ENCODE data around the gene SERTAD3. TPM values are rescaled to one million over a fixed set of nuclear protein-coding genes. Genes with fewer than 3 reads are reported as not detected.

Gene SERTAD3
- polyA plus RNA-seq, 2 of the 4 experiments (the other 2 are of a cell fraction), result 39.7 to 40.2 TPM

DNA sequence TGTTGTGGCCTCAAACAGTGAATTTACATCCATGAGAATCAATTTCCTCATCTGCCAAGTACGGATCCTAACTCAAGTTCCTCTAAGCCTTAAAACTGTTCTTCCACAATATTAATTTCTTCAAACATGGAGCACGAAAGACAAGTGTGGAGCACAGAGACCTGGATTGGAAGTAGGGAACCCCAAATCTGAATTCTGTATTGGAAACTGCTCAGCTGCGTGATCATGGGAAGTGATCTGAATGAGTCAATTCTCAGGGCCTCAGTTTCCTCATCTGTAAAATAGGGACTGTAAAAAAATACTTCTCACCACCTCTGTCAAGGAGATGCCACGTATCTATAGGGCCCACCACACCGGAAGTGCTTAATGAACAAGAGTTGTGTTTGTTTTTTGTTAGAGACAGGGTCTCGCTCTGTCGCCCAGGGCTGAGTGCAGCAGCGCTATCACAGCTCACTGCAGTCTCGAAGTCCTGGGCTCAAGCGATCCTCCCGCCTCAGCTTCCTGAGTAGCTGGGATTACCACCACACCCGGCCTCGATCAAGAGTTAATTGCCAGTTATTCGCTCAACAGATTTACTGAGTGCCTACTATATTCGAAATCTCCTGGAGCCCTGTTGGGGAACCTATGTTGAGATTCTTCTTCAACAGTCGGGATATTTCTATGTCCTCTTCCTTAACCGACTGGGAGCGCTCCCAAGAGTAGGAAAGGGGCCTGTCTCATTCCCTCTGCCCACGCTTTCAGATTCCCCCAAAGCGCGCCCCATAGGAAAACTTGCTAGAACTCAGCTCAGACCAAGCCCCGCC is 1.6 kb downstream of the SERTAD3 start:
- POLR2A ChIA-PET, result interaction anchor here (0.5 to 8.8 kb wide), 22 partner anchors 9 to 821 kb away, joined by 3 to 208 read pairs (median 6); partner anchors contain the start of genes BLVRB, C19orf47, PLD3 and PSMC4
- ATAC-seq (no peak), DNase-seq (ENCODE audit: low read depth in 1 of 2, low spot score in 1 of 2) (no peak), FAIRE-seq (no peak)
- 31% methylated on average over 22 of the region's 22 CpGs for WGBS (ENCODE audit: missing lambda C conversion rate)
- peak overlapping the region; percentile 95 for H3K4me2 ChIP-seq
- TF ChIP-seq FOSB (CRISPR knock-in tag; IDR thresholded peaks at IDR 0.05) (0 out of 2 replicates have a peak, but pooled peaks have one; percentile 39), KDM1A (IDR thresholded peaks at IDR 0.05; ENCODE audit: low read depth) (peak; percentile 71; the same call in 1 of the 2 replicates), CTCF (IDR thresholded peaks at IDR 0.05) (no peak), EHMT2 (IDR thresholded peaks at IDR 0.05; ENCODE audit: low read depth) (no peak), RFX5 (IDR thresholded peaks at IDR 0.05) (peak; percentile 21; the same call in 1 of the 2 replicates), EHF (CRISPR knock-in tag; IDR thresholded peaks at IDR 0.05) (no peak), CHD2 (IDR thresholded peaks at IDR 0.05; ENCODE audit: low read length, partially characterized antibody) (no peak), HDAC2 (IDR thresholded peaks at IDR 0.05) (no peak), BCL3 (IDR thresholded peaks at IDR 0.05) (no peak), CBX2 (IDR thresholded peaks at IDR 0.05; ENCODE audit: borderline replicate concordance, low read depth) (no peak), RCOR1 (IDR thresholded peaks at IDR 0.05; ENCODE audit: low read depth, low read length) (no peak), PHF8 (IDR thresholded peaks at IDR 0.05; ENCODE audit: borderline replicate concordance, low read depth) (no peak), RAD21 (conservative IDR thresholded peaks at IDR 0.05 in 1 of 2, IDR thresholded peaks at IDR 0.05 in 1 of 2) (no peak)
- TF ChIP-seq, protein P1, sequence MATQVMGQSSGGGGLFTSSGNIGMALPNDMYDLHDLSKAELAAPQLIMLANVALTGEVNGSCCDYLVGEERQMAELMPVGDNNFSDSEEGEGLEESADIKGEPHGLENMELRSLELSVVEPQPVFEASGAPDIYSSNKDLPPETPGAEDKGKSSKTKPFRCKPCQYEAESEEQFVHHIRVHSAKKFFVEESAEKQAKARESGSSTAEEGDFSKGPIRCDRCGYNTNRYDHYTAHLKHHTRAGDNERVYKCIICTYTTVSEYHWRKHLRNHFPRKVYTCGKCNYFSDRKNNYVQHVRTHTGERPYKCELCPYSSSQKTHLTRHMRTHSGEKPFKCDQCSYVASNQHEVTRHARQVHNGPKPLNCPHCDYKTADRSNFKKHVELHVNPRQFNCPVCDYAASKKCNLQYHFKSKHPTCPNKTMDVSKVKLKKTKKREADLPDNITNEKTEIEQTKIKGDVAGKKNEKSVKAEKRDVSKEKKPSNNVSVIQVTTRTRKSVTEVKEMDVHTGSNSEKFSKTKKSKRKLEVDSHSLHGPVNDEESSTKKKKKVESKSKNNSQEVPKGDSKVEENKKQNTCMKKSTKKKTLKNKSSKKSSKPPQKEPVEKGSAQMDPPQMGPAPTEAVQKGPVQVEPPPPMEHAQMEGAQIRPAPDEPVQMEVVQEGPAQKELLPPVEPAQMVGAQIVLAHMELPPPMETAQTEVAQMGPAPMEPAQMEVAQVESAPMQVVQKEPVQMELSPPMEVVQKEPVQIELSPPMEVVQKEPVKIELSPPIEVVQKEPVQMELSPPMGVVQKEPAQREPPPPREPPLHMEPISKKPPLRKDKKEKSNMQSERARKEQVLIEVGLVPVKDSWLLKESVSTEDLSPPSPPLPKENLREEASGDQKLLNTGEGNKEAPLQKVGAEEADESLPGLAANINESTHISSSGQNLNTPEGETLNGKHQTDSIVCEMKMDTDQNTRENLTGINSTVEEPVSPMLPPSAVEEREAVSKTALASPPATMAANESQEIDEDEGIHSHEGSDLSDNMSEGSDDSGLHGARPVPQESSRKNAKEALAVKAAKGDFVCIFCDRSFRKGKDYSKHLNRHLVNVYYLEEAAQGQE (IDR thresholded peaks at IDR 0.05), result no peak
- TF ChIP-seq, protein P2, sequence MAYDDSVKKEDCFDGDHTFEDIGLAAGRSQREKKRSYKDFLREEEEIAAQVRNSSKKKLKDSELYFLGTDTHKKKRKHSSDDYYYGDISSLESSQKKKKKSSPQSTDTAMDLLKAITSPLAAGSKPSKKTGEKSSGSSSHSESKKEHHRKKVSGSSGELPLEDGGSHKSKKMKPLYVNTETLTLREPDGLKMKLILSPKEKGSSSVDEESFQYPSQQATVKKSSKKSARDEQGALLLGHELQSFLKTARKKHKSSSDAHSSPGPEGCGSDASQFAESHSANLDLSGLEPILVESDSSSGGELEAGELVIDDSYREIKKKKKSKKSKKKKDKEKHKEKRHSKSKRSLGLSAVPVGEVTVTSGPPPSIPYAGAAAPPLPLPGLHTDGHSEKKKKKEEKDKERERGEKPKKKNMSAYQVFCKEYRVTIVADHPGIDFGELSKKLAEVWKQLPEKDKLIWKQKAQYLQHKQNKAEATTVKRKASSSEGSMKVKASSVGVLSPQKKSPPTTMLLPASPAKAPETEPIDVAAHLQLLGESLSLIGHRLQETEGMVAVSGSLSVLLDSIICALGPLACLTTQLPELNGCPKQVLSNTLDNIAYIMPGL (CRISPR knock-in tag; IDR thresholded peaks at IDR 0.05; ENCODE audit: borderline replicate concordance), result no peak
- peak overlapping the region; percentile 88 to 97 for H3K27ac ChIP-seq
- H3K9me3 ChIP-seq, result no peaks in the 10 kb centered on the region
- CTCF ChIA-PET, result interaction anchor here (0.9 to 46.6 kb wide), 13 partner anchors 12 to 228 kb away, joined by 3 to 950 read pairs (median 4); partner anchors contain the start of genes BLVRB, PRX, SERTAD1 and SPTBN4
- peaks cover 23% of the 10 kb centered on the region for H3K4me1 ChIP-seq
- peak overlapping the region; percentile 80 for H3K4me3 ChIP-seq

Measured in A549 (cell line).